ENCODE data around the gene REV3L. TPM values are rescaled to one million over a fixed set of nuclear protein-coding genes. Genes with fewer than 3 reads are reported as not detected.

REV3L gene
- total RNA-seq, 2 experiments from 2014 or later, result 20.1 to 23.0 TPM

- Mint-ChIP-seq H3K36me3 (peaks cover 33% of the 10 kb centered on the region), H3K27ac (no peak overlapping the region), H3K4me3 (no peak overlapping the region), H3K4me1 (peaks cover 1% of the 10 kb centered on the region), H3K27me3 (no peaks in the 10 kb centered on the region), H3K9me3 (no peaks in the 10 kb centered on the region)
- POLR2A ChIA-PET, result no interaction called here
- no peak for ATAC-seq (ENCODE audit: low read depth)
- DNase-seq, result no peak
These were observed 100.3 kb downstream of the REV3L start for GRCh38 chr6:111382476-111383294.

GRCh38 chr6:111381728-111382127 is 101.3 kb downstream of the REV3L start:
- no peak for ATAC-seq (ENCODE audit: low read depth)
- H3K9me3 Mint-ChIP-seq, result no peaks in the 10 kb centered on the region
- H3K4me3 Mint-ChIP-seq, result no peak overlapping the region
- peaks cover 1% of the 10 kb centered on the region for H3K4me1 Mint-ChIP-seq
- peaks cover 28% of the 10 kb centered on the region for H3K36me3 Mint-ChIP-seq
- POLR2A ChIA-PET, result no interaction called here
- no peak overlapping the region for H3K27ac Mint-ChIP-seq
- H3K27me3 Mint-ChIP-seq, result no peaks in the 10 kb centered on the region
- DNase-seq, result no peak

- H3K36me3 Mint-ChIP-seq, result peaks cover 29% of the 10 kb centered on the region
- no peak overlapping the region for H3K27ac Mint-ChIP-seq
- POLR2A ChIA-PET, result no interaction called here
- no peak for DNase-seq
- no peaks in the 10 kb centered on the region for H3K27me3 Mint-ChIP-seq
- no peak overlapping the region for H3K4me3 Mint-ChIP-seq
- peaks cover 1% of the 10 kb centered on the region for H3K4me1 Mint-ChIP-seq
- H3K9me3 Mint-ChIP-seq, result no peaks in the 10 kb centered on the region
- no peak for ATAC-seq (ENCODE audit: low read depth)
These were observed 101.9 kb downstream of the REV3L start for GRCh38 chr6:111381123-111381522.

- DNase-seq (no peak), ATAC-seq (ENCODE audit: low read depth) (no peak)
- no peak overlapping the region for H3K27ac Mint-ChIP-seq
- POLR2A ChIA-PET, result no interaction called here
- peaks cover 1% of the 10 kb centered on the region for H3K4me1 Mint-ChIP-seq
- peaks cover 28% of the 10 kb centered on the region for H3K36me3 Mint-ChIP-seq
- H3K4me3 Mint-ChIP-seq, result no peak overlapping the region
- no peaks in the 10 kb centered on the region for H3K27me3 Mint-ChIP-seq
- no peaks in the 10 kb centered on the region for H3K9me3 Mint-ChIP-seq
These were observed 103.2 kb downstream of the REV3L start for GRCh38 chr6:111379831-111380230.

- H3K36me3 Mint-ChIP-seq, result peaks cover 26% of the 10 kb centered on the region
- DNase-seq (no peak), ATAC-seq (ENCODE audit: low read depth) (no peak)
- H3K9me3 Mint-ChIP-seq, result no peaks in the 10 kb centered on the region
- H3K4me1 Mint-ChIP-seq, result peaks cover 1% of the 10 kb centered on the region
- no peak overlapping the region for H3K4me3 Mint-ChIP-seq
- H3K27ac Mint-ChIP-seq, result no peak overlapping the region
- no peaks in the 10 kb centered on the region for H3K27me3 Mint-ChIP-seq
- POLR2A ChIA-PET, result no interaction called here
These were observed 103.7 kb downstream of the REV3L start for GRCh38 chr6:111379302-111379701.

DNA sequence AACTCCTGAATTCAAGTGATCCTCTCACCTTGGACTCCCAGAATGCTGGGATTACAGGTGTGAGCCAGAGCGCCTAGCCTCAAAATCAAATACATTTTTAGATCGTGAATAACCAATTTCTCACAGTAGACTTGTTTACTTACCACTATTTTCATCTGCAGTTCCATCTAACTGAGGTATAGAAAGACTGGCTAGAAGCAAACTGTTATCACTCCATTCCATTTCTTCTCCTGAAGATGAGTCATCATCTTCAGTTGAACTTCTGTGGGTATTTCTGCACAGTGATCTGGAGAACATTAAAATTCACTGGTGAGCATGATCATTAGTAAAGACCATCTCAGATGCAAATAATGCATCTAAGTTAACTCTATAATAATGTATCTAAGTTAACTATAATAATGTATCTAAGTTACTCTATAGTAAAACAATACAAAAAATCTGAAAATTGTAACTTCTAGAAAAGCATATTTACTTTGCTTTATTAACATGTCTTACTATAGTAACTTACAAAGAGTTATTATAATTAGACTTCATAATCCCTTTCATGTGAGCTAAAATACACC is 105.4 kb downstream of the REV3L start:
- ATAC-seq (ENCODE audit: low read depth), result no peak
- Mint-ChIP-seq H3K9me3 (no peaks in the 10 kb centered on the region), H3K4me3 (no peak overlapping the region), H3K27me3 (no peaks in the 10 kb centered on the region), H3K36me3 (peaks cover 27% of the 10 kb centered on the region), H3K27ac (no peak overlapping the region), H3K4me1 (peaks cover 1% of the 10 kb centered on the region)
- no peak for DNase-seq
- POLR2A ChIA-PET, result no interaction called here

GRCh38 chr6:111367393-111368088 is 115.5 kb downstream of the REV3L start:
- no peak for DNase-seq
- H3K36me3 Mint-ChIP-seq, result peaks cover 14% of the 10 kb centered on the region
- H3K4me3 Mint-ChIP-seq, result no peak overlapping the region
- peak overlapping the region; percentile 20 for H3K27ac Mint-ChIP-seq
- ATAC-seq (ENCODE audit: low read depth), result peak; percentile 82
- POLR2A ChIA-PET, result no interaction called here
- H3K4me1 Mint-ChIP-seq, result peaks cover 10% of the 10 kb centered on the region
- no peaks in the 10 kb centered on the region for H3K27me3 Mint-ChIP-seq
- H3K9me3 Mint-ChIP-seq, result no peaks in the 10 kb centered on the region

- Mint-ChIP-seq H3K9me3 (no peaks in the 10 kb centered on the region), H3K27me3 (no peaks in the 10 kb centered on the region), H3K4me3 (no peak overlapping the region), H3K36me3 (peaks cover 2% of the 10 kb centered on the region), H3K27ac (no peak overlapping the region), H3K4me1 (no peaks in the 10 kb centered on the region)
- POLR2A ChIA-PET, result no interaction called here
- DNase-seq (no peak), ATAC-seq (ENCODE audit: low read depth) (no peak)
These were observed 121.4 kb downstream of the REV3L start for GRCh38 chr6:111361648-111362047.

GRCh38 chr6:111358454-111358853 is 124.6 kb downstream of the REV3L start:
- H3K27ac Mint-ChIP-seq, result no peak overlapping the region
- H3K27me3 Mint-ChIP-seq, result no peaks in the 10 kb centered on the region
- no peaks in the 10 kb centered on the region for H3K9me3 Mint-ChIP-seq
- ATAC-seq (ENCODE audit: low read depth) (no peak), DNase-seq (no peak)
- H3K4me1 Mint-ChIP-seq, result no peaks in the 10 kb centered on the region
- H3K36me3 Mint-ChIP-seq, result peaks cover 4% of the 10 kb centered on the region
- H3K4me3 Mint-ChIP-seq, result no peak overlapping the region
- POLR2A ChIA-PET, result no interaction called here

DNA sequence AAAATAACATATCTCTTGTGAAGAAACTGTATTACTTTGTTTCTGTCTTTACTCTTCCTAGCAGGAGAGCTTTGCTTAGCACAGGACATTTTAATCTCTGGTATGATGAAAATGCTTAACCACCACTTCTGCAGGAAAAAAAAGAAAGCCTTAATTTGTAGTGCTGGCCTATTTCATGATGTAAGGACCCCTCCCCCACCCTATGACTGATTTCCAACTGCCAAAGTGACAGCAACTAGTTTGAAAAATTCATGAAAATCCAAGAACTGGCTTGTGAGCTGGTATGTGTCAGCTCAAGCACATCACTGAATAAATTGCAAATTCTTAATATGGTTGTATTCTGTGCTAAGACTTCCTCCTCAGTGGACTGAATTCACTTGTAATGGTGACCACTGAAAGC is 125.3 kb downstream of the REV3L start:
- no peak overlapping the region for H3K27ac Mint-ChIP-seq
- POLR2A ChIA-PET, result no interaction called here

DNA sequence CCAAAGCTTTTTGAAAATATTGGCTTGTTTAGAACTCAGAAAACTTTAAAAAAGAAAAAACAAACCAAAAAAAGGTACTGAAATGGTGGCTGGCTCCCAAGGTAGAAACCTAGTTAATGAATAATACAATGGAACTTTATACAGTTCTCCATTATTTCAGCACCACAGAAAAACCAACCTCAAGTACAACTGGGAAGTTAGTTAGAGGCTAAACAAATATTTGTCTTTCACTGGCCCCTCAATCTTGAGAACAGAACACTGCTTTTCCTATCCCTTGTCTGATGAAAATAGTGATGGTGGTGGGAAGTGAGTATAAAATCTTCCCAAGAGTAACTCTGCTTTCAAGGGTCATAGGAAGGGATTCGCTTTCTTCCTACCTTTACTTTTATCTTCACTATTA is 126.5 kb downstream of the REV3L start:
- Mint-ChIP-seq H3K36me3 (peaks cover 3% of the 10 kb centered on the region), H3K9me3 (no peaks in the 10 kb centered on the region), H3K4me3 (no peak overlapping the region), H3K4me1 (no peaks in the 10 kb centered on the region), H3K27me3 (no peaks in the 10 kb centered on the region), H3K27ac (no peak overlapping the region)
- no peak for DNase-seq
- POLR2A ChIA-PET, result no interaction called here
- no peak for ATAC-seq (ENCODE audit: low read depth)

More for the DNA sequence above, 125.3 kb downstream of the REV3L start:
- DNase-seq (no peak), ATAC-seq (ENCODE audit: low read depth) (no peak)
- no peaks in the 10 kb centered on the region for H3K4me1 Mint-ChIP-seq
- no peaks in the 10 kb centered on the region for H3K9me3 Mint-ChIP-seq
- no peaks in the 10 kb centered on the region for H3K27me3 Mint-ChIP-seq
- H3K4me3 Mint-ChIP-seq, result no peak overlapping the region
- H3K36me3 Mint-ChIP-seq, result peaks cover 3% of the 10 kb centered on the region

DNA sequence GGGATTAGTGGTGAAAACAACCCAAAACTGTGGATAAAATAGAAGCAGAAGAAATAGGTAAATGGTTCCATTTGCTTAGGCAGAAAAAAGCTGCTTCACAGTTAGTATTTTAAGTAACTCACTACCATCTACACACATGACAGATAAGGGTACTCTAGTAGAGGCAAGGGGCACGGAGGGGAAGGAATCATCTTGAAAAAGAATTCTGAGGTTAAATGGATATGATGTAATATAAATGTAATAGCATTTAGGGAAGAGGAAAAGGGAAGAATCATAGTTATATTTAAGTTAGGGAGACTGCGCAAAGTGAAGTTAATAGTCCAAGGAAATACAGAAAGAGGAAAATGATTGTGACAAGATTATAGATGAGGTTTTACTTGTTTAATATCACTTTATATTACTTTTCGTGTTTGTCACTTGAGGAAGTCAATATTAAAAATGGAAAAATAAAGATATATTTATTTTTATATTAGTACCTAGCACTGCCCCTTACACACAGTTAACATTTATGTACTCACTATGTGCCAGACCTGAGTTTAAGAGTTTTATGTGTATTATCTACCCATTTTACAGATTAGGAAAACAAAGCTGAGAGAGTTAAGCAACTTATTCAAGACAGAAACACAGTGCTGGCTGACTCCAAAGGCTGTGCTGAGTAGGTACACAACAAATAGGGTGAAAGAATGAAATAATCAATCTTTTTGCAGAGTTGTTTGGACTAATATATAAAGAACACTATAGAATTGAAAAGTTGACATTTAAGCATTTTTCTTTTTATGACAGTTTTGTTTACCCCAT is 128.1 kb downstream of the REV3L start:
- ATAC-seq (ENCODE audit: low read depth), result no peak
- POLR2A ChIA-PET, result no interaction called here

DNA sequence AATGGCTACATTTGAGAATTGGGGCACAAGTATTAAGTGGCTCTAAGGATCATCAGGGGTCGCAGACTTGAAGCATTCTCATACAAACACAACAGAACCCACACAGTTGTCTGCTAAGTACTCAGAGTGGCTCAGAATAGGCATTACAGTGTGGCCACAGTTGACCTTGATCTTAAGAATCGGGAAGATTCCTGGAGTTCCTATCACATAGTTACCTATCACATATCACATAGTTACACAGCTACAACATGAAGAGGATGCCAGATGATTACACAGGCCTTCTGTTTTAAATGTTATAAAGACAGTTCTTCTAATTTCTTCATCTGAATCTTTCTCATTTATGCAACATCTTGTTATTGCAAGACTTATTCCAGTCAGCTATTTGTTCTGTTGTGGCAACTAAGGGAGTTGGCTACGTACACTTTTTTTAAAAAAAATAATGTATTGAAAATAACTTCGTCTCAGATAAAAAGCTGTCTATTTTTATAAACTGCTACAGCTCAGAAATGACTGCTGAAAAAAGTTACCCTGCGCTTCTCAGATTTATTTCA is 129.0 kb downstream of the REV3L start:
- H3K4me1 Mint-ChIP-seq, result no peaks in the 10 kb centered on the region
- peaks cover 8% of the 10 kb centered on the region for H3K36me3 Mint-ChIP-seq
- H3K9me3 Mint-ChIP-seq, result no peaks in the 10 kb centered on the region
- no peaks in the 10 kb centered on the region for H3K27me3 Mint-ChIP-seq
- DNase-seq, result no peak
- POLR2A ChIA-PET, result no interaction called here
- ATAC-seq (ENCODE audit: low read depth), result no peak
- no peak overlapping the region for H3K4me3 Mint-ChIP-seq
- H3K27ac Mint-ChIP-seq, result no peak overlapping the region

More for the DNA sequence above, 128.1 kb downstream of the REV3L start:
- no peak for DNase-seq
- Mint-ChIP-seq H3K36me3 (peaks cover 6% of the 10 kb centered on the region), H3K9me3 (no peaks in the 10 kb centered on the region), H3K4me1 (no peaks in the 10 kb centered on the region), H3K27ac (no peak overlapping the region), H3K27me3 (no peaks in the 10 kb centered on the region), H3K4me3 (no peak overlapping the region)
